IPS DF 4.7 (cell line): ENCODE measurements around the gene PYGO2.

Experiments
- DNase-seq: peaks from one replicate; pipeline ENCODE4 v3.0.0-alpha.2; 2013; ENCODE audit warnings: low spot score; ENCODE audit errors: extremely low read depth

PYGO2 gene, protein sequence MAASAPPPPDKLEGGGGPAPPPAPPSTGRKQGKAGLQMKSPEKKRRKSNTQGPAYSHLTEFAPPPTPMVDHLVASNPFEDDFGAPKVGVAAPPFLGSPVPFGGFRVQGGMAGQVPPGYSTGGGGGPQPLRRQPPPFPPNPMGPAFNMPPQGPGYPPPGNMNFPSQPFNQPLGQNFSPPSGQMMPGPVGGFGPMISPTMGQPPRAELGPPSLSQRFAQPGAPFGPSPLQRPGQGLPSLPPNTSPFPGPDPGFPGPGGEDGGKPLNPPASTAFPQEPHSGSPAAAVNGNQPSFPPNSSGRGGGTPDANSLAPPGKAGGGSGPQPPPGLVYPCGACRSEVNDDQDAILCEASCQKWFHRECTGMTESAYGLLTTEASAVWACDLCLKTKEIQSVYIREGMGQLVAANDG

DNA sequence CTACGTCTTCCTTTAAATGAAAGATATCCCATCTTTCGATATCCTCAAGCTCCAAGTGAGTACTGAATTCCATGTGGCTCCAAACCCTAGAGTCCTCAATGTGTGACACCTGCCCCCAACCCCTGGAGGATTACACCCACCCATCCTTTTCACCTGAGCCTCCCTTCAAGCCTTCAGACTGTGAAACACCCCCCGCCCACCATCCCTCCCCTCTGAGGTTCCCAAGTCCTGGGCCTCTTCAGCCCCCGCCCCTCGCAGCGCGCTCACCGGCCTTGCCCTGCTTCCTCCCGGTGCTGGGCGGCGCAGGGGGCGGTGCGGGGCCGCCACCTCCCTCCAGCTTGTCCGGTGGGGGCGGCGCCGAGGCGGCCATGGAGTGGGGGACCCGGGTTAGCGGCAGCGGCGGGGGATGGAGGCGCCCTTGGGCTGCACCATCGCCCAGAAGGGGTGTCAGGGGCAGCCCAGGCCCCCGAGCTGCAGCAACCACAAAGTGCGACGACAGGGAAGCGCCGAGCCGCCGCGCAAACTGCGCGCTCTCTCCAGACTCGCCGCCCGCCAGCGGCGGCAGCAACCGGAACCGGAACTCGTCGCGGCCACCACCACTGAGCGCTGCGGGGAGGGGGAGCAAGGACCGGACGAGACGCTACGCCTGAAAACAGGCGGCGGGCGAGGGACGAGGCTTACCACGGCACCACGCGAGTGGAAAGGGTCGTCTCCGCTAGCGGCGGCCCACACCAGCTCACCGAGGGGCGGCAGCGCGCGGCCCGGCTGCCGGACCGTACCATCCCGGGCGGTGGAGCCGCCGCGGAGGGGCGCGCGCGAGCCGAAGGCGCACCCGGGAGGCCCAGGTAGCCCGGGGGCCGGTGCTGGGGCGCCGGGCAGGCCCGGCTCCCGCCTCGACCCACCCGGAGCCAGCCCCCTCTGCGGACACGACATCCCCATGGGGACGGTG lies at the start of gene PYGO2:
TSS of gene PYGO2 (minus strand) at position 576 of the 949 bp plus-strand sequence. CDS start at position 370, 206 bp downstream.
- DNase-seq: no peak

DNA sequence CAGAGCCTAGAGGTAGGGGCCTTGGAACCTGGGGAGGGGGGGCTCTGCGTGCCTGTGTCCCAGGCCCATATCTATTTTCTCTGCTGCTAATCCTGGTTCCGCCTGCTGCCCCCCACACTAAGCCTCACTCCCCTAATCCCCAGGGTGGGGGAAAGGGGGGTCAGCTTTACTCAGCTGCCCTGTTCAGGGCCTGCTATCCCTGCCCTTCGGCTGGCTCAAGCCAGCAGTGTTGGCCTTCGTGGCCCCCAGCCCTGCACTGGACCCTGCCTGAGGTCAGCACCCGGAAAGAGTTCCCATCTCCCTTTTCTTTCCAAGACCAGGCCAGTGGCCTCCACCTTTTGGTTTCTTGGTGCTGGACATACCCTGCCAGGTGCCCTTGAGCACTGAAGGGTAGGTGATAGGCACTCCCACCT lies 49.4 kb upstream of the PYGO2 start:
- no peak for DNase-seq

DNA sequence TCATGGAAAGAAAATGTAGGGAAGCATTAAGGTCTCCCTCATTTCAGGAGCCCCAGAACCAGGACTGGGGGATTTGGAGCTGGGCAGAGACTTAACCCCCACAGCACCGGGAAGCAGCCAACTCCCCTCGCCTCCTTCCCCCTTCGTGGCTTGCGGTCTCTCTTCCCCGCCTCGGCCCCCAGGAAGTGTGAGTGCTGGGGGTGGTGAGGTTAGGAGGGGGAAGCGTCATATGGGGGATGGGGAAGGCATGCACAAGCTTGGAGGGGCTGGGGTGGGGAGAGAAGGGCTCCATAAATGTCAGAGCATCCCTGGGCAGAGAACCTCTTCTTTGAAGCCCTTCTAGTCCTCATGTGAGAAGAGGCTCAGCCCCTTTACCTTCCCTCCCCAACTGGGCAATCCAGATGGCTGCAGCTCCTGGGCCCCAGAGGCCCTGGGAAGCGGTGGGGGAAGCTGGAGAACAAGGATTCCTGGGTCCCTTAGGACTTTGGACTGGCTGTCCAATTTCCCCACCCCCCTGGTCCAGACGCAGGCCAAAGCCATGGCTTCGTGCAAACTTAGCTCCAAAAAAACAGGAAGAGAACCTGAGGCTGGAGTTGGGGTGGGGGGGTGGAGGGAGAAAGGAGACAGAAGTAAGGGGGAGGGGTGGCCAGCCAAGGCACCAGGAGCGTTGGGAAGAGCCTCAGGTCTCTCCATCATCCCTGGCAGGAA lies 48.8 kb upstream of the PYGO2 start:
- no peak for DNase-seq

DNA sequence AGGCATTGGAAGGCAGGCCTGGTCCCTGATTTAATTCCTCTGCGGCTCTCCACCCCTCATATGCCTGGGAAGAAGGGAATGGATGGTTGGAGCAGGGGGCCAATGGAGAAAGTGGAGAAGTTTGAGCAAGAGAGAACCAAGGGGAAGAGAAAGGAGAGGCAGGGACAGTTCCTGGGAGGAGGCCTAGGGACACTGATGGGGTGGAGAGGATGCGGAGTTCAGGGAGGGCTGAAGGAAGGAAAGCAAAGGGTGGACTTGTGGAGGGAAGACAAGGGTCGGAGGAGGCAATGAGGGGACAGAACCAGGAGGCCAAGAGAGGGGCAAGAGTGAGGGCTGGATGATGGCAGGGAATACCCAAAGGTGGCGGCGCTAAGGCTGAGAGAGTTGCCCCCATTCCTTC lies 48.2 kb upstream of the PYGO2 start:
- DNase-seq: no peak

DNA sequence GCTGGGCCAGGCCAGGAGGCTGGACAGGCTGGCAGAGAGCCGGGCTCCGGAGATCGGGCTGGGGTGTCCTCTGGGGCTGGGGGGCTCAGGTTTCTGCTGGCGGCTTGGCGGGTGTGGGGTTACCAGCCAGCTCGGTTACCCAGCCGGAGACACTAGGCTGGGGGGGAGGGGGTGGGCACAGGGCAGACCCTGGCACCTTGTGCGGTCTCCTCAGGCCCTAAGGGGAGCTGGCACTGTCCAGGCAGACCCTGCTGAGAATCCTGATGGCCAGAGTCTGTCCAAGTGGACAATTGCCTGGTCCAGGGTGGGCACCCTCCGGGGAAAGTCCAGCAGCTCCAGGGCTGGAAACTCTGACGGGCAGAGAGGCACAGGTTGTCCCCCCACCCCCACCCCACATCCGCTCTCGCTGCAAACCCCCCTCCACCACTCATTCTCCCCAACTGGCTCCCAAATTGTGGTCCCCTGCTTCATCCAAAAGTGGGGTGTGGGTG lies 47.7 kb upstream of the PYGO2 start:
- no peak for DNase-seq

DNA sequence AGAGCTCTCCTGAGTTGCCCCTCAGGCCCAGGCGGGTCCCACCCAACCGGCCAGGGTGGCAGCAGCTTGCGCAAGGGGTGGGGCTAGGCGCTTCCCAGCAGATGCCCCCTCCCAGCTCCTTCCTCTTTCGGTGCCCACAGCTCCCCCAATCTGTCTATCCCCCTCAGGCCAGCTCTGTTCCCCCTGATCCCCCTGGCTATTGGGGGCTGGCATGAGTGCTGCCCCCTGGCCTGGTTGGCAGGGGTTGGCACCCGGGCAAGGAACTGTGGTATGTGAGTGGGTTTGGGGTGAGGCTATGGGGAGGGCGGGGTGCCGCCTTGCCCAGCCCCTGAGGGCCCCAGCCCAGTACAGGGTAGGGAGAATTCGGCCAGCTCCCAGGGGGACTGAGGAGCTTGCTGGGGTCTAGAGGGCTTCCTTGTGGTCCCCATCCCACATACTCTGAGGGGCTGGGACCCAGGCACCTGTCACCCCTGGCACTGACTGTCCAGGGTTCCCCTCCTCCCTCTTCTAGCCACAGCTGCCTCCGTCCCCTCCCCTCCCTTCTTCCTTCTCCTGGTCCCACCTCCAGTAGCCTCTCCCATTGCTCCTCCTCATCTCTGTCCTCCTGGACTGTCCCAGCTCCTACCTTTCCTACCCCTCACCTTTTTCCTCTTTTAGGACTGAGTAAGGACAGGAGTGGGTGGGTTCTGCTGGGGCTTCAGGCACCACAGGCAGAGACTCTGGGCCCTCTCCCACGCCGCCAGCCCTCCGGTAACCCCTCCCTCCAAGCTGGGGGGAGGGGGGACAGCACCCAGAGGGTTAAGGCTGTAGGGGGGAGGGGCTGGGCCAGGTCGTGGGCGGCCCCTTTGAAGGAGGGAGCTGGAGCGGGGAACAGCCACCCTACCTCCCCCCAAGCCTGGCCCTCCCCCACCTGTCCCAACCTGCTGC lies 46.7 kb upstream of the PYGO2 start:
- DNase-seq: no peak

DNA sequence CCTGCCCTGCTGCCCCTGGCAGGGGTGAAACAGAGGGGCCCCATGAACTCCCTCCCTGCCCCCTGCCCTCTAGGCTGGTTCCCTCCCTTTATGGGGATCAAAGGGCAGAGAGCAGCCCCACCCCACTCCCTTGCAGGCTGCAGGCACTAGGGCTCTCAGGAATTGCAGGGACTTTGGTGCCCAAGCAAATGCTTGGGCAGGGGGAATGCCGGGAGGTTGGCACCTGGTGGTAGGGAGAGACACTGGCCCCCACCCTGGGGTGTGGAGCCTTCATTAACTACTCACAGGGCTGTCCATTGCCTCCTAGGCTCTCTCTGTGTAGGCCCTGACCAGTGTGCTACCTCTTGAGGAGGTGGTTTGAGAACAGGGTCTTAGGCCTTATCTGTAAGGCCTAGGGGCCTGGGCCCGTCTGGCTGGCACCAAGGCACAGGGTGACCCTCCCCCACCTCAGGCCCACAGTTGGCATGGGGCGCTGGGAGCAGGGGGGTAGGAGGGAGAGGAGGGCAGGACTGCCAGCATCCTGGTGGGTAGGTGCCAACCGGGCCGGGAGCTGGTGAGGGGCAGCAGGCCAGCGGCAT lies 45.8 kb upstream of the PYGO2 start:
- DNase-seq: no peak

DNA sequence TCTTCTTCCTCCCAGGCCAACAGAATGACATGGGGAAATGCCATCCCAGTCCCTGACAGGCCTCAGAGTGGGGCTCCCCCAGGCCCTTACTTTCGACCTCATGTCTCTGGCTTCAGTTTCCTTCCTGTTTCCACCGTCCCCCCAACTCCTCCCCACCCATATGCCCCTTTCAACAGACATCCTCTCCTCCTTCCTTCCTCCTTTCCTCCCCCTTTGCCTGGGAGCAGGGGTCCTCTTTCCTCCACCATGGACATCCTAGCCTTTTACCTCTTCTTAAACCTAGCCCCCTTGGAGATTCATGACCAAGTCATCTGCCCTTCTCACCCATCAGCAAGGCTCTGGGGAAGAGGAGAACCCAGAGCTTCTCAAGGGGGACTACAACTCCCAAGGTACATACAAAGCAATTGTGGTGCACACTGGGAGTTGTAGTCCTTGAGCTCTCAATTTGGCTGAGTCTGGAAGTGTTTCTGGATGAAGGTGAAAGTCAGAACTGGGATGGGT lies 45.1 kb upstream of the PYGO2 start:
- DNase-seq: no peak

DNA sequence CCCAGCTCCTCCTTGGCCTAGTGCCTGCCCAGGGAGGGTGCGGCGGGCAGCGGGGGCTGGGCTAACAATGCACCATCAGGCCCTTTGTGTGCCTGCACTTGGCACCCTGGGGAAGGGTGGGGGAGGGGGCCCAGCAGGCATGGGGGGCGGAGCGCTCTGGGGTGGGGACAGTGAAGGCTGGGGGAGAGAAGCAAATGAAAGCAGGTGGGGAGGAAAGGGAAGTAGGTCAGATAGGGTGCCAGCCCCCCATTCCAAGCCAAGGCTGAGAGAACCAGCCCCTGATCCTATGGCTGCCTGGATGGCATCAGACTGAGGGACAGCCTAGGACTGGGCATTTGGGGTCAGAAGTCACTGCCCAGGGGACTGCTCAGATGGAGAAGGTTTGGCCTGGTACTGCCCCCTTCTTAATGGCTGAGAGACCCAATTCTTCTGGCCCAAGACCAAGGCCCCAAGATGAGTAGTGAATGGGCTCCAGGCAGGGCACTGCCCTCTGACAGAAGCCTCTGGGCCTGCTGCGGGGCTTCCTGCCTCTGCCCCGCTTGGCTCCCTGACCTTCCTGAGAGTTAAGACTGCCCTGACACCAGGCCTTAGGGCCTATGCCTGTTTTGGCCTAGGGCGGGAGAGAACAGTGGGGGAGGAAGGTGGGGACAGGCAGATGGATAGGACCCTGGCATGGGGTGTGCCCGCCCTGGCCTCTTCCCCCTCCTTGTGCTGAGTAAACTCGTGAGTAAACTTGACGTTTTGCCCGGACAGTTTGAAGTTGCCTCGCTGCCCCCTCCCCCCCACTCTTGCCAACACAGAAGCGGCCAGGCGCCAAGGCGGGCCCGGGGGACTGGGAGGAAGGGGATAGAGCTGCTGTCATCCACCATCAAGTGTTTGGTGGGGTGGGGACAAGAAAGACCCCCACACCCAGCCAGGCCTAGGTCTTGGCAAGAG lies 43.8 kb upstream of the PYGO2 start:
- DNase-seq: no peak

DNA sequence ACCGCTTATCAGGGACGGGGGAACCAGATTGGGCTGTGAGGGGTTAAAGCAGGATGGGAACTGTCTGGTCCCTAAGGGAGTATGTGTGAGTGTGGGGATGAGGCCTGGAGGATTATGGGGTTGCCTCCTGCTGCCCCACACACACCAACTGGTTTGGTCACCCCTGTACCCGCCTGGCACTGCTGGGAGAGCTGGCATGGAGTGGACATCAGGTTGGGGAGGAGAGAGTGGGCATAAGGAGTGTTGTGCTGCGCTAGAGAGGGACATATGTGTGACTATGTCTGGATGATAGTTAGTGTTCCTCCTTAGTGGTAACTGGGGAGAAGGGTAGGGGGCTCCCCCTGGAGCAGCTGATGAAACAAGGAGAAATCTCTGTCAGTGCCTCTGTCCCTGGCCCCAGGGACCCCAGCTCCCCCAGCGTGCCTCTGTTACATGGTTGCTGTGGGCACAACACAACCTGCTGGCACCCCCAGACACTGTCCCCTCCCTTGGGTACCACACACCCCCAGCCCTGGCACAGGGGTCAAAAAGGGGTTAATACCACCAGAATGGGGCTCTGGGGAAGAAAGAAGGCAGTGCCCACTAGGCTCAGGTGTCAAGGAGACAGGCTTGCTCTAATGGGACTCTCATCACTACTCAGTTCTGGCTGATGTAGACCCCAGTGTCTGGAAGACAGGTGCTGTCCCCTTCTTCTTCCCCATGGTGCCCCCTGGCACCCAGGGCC lies 42.9 kb upstream of the PYGO2 start:
- no peak for DNase-seq

DNA sequence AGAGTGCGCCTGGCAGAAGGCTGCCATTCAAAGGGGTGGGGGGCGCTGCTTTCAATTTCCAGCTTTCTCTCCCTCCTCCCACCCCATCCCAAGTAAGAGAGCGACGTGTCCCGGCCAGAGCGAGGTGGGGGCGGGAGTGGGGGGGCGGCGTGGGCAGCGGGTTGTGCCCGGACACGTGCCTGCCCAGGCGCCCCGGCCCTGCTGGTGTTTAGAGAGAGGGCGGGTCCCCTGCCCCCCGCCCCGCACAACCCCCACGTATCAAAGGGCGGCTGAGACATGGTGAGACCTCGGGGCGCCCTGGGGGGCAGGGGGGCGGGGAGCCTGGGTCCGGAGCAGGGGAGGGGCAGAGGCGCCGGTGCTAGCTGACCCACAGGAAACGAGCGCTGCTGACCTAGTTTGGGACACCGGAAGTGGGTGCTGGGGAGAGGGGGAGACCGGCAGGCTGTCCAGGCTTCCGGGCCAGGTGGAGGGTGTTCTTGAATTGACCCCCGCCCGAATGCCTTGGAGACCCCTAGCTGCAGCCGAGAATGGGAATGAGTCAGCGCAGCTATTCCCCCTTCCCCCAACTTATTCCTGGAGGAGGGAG lies 42.3 kb upstream of the PYGO2 start:
- no peak for DNase-seq

DNA sequence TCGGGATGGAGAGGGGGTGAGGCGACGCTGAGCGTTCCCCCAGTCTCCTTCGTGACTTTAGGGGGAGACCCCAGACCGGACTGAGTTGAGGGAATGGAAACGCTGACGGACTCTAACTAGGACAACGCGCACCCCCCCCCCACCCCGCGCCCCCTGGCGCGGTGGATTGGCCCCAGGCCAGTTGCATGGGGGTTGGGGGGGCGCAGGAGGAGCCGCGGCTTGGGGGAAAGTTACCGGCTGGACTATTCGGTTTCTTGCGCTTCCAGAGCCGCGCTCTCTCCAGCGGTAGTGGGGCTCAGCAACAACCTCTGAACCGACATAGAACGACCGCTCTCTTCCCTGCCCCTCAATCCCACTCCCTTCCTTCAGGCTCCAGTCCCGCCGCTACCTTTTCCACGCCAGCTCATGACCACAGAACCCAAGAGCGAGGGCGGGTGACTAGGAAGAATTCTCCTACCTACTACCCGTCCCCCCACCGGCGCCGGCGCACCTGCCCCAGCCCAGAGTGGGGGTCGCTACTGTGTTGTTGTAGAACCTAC lies 41.7 kb upstream of the PYGO2 start:
- DNase-seq: no peak

DNA sequence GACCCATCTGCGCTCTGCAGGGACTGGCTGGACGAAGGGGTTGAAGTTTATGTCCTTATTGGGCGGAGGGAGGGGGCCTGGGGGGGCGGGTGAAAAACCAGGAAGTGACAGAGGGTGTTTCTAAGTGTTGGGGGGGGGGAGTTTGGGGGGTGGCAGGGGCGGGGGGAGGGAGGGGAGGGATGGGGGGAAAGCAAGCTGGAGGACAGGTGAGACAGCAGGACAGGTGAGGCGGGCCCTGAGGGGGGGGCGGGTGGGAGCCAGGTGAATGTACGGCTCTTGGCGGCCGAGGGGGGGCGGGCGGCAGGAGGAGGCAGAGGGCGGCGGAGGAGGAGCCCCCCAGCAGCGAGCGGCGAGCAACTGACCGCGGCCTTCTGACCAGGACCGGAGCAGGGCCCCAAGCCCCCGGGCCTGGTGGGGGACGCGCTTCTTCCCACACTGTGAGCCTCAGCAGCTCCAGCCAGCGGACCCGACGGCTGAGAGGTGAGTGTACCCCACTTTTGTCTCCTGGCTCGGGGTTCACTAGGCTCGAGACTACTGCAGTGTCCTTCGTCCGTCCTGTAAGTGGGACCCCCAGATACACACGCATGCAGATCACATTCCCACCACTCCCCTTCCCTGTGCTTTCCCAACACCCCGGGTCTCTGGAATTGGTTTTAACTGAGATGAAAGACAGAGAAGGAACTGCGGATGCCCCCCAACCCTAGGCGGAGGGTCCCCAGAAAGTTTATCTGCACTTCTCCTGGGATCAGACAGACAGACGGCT lies 41.1 kb upstream of the PYGO2 start, which contains the start of gene ZBTB7B:
TSS of gene ZBTB7B (plus strand) at position 339 of the 763 bp plus-strand sequence. CDS start 11,859 bp downstream, outside the sequence.
- no peak for DNase-seq

DNA sequence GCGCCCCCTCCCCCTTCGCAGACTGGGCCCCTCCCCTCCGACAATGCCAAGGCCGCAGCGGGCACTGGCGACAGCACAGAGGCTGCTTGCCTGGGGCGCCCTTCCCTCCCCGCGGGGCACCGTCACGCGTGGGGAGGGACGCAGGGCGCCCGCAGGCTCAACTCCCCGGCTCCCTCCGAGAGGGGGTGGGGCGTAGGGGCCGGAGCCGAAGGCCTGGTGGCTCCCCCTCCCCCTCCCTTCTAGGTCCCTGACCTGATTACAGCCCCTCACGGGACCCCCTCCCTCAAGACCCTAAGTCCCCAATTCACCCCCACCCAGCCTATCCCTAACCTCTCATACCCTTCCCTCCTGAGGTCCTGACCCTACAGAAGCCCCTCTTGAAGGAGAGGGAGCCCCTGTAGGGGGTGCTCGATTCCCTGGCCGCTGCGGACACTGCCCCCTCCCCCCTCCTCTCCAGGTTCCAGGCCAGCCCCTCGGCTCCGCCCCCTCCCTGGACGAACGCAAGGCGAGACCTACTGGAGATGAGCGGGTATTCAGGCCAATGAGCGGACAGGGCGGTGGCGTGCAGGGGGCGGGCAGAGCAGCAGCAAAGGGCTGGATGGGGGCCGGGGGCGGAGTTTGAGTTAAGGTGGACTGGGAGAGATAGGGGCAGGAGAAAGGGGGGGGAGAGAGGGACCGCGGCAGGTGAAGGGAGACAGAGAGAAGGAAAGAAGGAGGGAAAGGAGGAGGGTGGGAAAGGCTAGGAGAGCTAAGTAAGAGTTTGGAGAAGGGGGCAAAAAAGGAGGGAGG lies 40.3 kb upstream of the PYGO2 start:
- DNase-seq: no peak

DNA sequence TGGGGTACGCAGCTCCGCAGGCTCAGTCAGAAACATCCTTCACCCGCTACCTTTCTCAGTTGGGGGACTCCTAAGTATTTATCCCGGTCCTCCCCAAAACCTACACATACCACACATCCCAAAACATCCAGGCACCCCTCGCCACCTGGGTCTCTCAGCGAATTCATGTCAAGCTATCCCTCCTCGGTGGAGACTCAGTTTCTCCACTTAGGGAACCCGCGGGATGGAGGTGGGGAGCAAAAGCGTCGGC lies 39.8 kb upstream of the PYGO2 start:
- DNase-seq: no peak
